GM18873 (cell line): Measurements from ENCODE around the gene ROCK2.
"Not testable (repeated sequence)": the region's sequence is repeated elsewhere in the genome, so short reads cannot be mapped to it uniquely, and the experiment has no call there.

ENCODE experiments used
- ATAC-seq: cut with Tn5 transposase; IDR thresholded peaks from one replicate; pipeline ENCODE4 v1.9.1; 2021; ENCODE audit warnings: mild to moderate bottlenecking, moderate library complexity, moderate number of reproducible peaks; ENCODE audit not compliant: unreplicated experiment, low FRiP score

Gene ROCK2

DNA sequence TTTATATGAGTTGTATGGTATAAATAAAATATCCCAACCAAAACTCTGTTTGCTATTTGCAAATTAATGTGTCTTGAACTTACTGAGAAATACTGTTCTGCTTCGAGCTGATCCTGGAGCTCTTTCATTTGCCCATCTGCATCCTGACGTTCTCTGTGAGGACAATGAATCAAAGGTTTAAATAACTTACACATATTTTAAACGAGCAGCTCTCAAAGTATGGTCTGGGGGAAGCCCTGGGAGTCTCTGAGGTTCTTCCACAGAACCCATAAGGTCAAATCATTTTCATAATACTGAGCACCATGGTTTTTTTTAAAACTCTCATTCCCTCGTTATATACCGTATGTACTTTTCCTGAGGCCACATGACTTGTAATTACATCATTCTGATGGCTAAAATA is 142.5 kb downstream of the ROCK2 start:
- ATAC-seq, result no peak

DNA sequence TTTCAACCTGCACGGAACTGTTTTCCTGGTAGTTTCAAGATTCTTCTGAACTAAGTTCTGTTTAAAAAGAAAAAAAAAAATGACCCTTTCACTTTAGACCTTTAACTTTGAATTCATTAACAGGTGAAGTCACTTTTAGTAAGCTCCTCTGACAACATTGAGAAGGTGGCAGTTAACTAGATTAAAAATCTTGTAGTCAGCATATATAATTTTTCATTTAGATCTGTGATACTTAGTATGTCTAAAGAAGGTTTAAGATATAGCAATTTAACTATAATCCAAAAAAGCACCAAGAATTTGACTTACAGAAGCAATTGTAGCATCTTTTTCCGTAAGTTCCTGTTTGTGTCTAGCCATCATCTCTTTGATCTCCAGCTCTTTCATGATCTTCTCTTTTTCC is 143.8 kb downstream of the ROCK2 start:
- ATAC-seq, result no peak

DNA sequence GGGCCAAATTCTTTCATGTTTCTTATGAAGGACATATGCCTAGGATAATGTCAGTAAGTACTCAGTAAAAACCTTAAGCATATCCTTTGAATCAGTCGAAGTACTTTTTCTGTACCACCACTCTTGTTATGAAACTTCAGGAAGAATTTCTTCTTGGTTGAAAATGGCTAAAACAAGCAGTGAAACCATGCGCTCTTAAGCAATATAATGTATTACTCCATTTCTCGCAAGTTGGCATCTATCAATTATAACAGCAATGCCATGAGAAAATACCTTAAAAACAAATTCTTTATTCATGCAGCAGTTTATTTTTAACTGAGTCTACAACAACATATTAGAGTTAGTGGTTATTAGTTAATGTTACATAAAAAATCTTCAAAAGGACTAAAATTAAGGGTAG is 148.2 kb downstream of the ROCK2 start:
- no peak for ATAC-seq

DNA sequence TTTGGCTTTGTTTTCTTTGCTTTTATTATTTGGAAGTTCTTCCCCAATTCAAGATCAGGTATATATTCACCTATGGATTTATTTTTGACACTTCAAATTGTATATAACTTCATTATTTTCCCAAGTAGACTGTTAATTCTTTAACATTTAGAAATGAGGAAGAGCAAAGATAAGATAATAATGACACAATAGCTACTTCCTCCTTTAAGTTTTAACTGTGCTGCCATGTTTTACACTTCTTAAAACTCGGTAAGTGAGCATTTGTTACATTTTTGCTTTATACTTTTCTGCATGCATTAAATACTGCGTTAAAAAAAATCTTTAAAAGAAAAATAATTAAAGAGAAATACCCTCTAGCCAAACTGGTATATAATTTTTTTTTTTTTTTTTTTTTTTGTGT is 156.7 kb downstream of the ROCK2 start:
- no peak for ATAC-seq

- no peak for ATAC-seq
Measured at GRCh38 chr2:11187083-11187619, 157.3 kb downstream of the ROCK2 start.

GRCh38 chr2:11186145-11186544 is 158.3 kb downstream of the ROCK2 start:
- ATAC-seq, result no peak

DNA sequence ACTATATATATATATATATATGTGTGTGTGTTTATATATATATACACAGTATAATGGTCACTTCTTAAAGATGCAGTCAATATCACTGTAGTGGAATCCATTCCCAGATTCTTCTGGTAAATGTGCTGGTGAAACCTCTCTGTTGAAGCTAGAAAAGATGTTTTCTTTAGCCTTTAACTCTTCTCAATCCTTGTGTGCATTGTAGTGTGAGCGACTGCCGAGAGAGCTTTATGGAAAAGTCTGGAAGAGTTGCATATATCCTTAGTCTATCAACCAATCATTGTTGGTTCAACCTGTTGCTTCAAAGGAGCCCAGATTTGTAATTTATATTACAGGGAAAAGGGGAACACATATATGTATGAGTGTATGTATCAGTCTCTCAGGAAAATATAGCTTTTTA is 161.5 kb downstream of the ROCK2 start:
- no peak for ATAC-seq

DNA sequence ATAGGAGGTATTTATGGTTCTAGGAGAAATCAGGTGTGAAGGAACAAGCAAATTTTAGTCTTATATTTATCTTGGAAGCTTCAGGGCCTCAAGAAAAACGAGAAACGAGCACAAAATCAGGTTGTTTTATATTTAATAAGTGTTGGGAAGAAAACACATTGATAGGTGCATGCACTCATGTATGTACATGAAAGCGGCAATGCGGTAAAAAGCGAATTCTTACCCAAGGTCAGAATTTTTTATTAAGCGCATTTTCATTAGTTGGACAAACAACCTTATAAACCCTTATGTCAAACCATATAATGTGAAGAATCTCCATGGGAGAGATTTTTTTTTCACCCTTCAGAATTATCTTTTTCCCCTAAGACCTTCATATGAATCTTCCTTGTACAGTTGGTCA is 163.8 kb downstream of the ROCK2 start:
- ATAC-seq, result no peak

DNA sequence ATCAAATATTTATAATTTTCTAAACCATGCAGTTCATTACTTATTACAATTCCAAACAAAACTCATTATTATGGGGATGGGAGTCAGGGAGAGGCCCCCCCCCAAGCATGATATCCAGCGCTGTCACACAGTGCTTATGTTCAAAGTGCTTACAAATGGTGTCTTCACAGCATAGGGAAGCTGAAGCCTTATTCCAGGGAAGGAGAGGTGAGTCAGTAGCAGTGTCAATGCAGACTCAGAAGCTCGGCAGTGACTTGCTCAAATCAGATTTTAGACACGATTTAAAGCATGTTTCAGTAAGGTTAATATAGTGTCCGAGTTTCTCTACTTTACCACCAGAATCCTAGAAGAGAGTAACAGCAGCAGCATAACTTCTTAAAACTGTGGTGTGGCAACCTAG is 164.5 kb downstream of the ROCK2 start:
- ATAC-seq, result no peak

- ATAC-seq, result no peak
Measured at GRCh38 chr2:11179196-11179595, 165.2 kb downstream of the ROCK2 start.

DNA sequence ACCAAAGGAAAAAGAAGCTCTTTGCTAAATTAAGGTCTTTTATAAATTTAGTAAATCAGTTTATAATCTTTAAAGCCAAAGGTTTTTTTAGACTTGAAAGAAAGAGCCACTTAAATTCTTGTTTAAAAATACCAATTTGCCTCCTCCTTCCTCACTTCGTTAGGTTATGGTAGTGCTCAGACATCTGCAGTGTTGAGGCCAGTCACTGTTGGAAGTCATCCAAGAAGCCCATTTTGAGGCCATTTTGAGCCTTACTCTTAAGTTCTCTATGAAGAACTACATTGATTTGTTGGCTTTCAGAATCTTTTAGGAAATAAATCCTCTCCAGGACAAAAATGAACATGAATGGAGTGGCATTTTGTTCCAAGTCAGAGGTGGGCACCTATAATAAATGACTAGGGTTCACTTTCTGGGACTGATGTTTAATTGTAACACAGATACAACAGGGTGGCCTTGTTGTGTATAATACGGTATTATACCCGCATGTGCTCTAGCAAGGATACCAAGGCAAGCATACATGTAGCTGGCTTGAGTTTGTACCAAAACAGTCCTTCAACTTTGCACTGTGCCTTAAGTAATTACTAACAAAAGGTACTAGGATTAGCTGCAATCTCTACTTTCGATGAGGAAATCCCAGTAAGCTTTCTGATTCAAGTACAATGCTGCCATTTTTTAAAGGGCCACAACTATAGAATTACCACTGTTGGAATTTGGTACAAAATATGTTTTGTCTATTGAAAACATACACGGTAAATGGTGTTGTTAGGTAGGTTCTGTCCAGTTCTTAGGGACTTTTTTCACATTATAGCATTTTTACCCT is 166.4 kb downstream of the ROCK2 start:
- no peak for ATAC-seq

- ATAC-seq, result no peak
Measured at GRCh38 chr2:11175293-11175795, 169.1 kb downstream of the ROCK2 start.

DNA sequence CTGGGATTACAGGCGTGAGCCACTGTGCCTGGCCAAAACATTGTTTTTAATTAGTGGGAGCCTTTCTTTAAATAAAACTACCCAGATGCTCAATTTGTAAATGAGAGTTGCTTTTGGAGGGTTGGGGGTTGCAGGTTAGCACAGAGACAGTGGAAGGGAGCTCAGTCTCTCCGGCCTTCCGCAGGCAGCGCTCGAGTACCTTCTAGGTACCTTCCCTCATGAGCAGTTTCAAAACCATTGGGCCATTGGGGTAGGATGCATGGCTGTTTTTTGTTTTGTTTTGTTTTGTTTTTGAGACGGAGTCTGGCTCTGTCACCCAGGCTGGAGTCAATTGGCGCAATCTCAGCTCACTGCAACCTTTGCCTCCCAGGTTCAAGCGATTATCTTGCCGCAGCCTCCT is 170.2 kb downstream of the ROCK2 start:
- ATAC-seq, result no peak

DNA sequence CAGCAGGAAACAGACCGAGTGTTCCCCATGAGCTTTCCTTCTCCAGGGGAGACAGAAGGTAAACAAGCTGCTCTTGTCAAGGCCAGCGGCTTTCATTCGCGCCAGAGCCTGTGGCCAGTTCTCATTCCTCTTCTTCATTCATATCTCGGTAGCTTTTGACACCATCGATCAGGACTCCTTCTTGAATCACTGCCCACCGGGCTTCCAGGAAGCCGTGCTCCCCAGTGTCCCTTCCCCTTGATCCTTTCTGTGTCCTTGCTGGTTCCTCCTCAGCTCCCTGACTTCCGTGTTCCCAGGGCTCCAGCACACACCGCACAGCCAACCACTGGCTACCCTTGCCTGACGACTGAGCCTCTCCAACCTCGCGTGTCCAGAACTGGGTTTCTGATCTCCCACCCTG is 175.1 kb downstream of the ROCK2 start:
- ATAC-seq, result no peak

DNA sequence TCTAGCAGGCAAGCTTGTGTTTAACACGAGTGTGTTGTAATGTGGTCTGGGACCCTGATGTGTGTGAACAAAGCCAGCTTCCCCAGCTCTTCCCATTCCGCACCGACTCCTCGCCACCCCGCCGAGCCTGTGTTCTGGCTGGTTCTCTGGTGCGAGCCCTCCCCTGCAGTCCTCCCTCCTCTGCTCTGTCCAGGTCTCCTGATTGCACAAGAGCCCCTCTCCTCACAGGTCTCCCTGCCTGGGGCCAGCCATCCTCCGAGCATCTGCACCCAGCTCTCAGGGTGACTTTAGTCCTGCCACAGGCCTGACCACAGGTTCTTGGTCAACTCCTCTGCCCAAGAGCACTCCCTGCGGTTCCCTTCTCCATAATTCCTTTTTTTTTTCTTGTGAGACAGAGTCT is 175.9 kb downstream of the ROCK2 start:
- no peak for ATAC-seq

- ATAC-seq, result no peak
Measured at GRCh38 chr2:11166476-11166875, 178.0 kb downstream of the ROCK2 start.

- ATAC-seq, result not testable (repeated sequence)
Measured at GRCh38 chr2:11165046-11165445, 179.4 kb downstream of the ROCK2 start.

- ATAC-seq, result no peak
Measured at GRCh38 chr2:11163439-11164317, 180.8 kb downstream of the ROCK2 start.

GRCh38 chr2:11161747-11162146 is 182.7 kb downstream of the ROCK2 start:
- no peak for ATAC-seq

- ATAC-seq, result peak; percentile 38
Measured at GRCh38 chr2:11160731-11161455, 183.5 kb downstream of the ROCK2 start.

GRCh38 chr2:11160256-11160655 is 184.2 kb downstream of the ROCK2 start:
- ATAC-seq, result no peak
